Amygdala (tissue), 56 donors: Measurements from ENCODE around the gene FNDC5.
"Not testable (repeated sequence)": the region's sequence is repeated elsewhere in the genome, so short reads cannot be mapped to it uniquely, and the experiment has no call there.

Experiments used
- DNase-seq, 56 donors: peaks; one replicate each; lab custom pipeline; 2025; lab: John Stamatoyannopoulos, UW

FNDC5 gene

GRCh38 chr1:32870615-32871363 is at the start of gene FNDC5:
Gene FNDC5, minus strand, starts transcription at chr1:32870912.
- DNase-seq: no peak

- DNase-seq: no peak
These were observed 49.4 kb upstream of the FNDC5 start for GRCh38 chr1:32919811-32920733.

DNA sequence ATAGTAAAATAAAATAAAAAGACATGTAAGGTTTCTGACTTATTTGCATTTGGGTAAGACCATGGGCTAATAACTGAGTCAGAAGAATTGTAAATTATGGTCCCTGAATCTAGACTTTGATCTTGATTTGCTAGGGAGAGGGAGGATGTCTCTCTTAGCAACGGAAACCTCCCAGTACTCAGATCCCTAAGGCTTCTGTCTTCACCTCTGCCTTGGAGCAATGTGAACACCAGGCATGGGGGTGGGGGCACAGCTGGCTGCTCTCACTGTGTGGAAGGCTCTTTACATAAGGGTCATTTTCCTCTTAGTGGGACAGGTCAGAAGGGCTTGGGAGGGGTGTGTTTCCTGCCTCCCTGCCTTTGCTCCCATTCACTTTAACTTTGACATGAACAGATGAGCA is 47.5 kb upstream of the FNDC5 start:
- no peak for DNase-seq

- DNase-seq: no peak
These were observed 46.8 kb upstream of the FNDC5 start for GRCh38 chr1:32917521-32917920.

DNA sequence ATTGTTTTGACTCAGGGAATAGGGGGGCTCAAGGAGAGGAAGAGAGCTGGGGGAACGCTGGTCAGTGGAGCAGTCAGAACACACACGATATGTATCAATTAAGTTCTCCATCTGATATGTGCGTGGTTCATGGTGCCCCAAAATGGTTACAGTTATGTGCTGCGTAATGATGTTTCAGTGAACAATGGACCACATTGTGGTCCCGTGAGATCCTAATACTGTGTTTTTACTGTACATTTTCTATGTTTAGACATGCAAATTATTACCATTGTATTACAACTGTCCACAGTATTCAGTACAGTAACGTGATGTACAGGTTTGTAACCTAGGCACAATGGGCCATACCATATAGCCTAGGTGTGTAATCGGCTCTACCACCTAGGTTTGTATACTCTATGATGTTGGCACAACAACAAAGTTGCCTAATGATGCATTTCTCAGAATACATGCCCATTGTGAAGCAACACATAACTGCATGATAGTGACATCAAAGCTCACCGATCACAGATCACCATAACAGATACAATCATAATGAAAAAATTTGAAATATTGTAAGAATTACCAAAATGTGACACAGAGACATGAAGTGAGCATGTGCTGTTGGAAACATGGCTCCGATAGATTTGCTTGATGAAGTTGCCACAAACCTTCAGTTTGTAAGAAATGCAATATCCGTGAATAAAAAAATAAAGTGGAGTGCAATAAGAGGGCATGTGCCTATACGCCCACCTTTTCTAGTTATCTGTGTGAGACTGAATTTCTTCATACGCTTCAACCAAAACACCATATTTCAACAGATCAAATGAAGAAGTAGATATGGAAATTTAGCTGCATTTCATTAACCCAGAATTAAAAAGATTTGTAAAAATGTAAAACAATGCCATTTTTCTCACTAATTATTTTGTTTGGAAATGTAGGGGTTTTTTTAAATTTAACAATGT is 45.3 kb upstream of the FNDC5 start:
- DNase-seq: no peak

GRCh38 chr1:32910319-32910718 is 39.6 kb upstream of the FNDC5 start:
- DNase-seq: no peak

DNA sequence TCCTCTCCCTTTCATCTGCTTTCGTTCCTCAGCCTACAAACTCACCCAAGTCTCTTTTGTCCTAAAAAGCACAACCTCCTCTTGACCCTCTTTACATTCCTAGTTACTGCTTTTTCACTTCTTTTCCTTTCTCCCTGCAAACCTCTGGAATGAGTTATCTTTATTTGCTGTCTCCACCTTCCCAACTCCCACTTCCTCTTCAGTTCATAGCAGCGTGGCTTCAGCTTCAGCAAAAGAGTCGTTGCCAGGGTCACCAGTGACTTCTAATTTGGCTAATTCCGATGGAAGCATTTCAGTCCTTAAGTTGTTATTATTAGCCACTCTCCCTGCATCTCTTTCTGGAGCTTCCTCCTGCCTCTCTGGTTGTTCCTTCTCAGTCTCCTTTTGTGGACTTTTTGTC is 36.7 kb upstream of the FNDC5 start:
- no peak for DNase-seq

- no peak for DNase-seq
These were observed 35.9 kb upstream of the FNDC5 start for GRCh38 chr1:32906654-32907053.

- not testable (repeated sequence) for DNase-seq
These were observed 34.9 kb upstream of the FNDC5 start for GRCh38 chr1:32905588-32905987.

GRCh38 chr1:32904797-32905196 is 34.1 kb upstream of the FNDC5 start:
- DNase-seq: no peak

- DNase-seq: no peak
These were observed 33.5 kb upstream of the FNDC5 start for GRCh38 chr1:32903991-32904785.

- DNase-seq: no peak
These were observed 31.8 kb upstream of the FNDC5 start for GRCh38 chr1:32902535-32902920.

DNA sequence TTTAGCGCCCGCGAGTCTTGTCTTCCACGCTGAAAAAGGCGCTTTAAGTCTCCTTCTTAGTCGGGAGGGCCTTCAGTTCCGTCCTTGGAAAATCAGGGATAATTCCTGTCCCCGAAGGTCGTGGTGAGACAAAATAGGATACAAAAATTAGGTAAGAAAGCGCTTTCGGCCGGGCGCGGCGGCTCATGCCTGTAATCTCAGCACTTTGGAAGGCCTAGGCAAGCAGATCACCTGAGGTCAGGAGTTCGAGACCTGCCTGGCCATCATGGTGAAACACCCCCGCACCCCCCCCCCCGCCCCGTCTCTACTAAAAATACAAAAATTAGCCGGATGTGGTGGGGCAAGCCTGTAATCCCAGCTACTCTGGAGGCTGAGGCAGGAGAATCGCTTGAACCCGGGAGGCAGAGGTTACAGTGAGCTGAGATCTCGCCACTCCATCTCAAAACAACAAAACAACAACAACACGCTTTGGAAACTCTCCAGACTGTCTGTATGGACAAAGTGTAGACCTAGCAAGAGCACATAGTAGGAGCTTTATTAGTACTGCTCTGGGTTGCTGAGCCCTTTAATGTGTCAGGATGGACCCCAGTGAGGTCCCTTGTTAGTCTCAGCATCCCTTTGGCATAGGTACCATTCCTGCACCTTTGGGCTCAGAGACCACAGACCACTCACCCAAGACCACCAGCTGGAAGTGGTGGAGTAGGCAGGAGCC is 31.3 kb upstream of the FNDC5 start:
- DNase-seq: no peak

DNA sequence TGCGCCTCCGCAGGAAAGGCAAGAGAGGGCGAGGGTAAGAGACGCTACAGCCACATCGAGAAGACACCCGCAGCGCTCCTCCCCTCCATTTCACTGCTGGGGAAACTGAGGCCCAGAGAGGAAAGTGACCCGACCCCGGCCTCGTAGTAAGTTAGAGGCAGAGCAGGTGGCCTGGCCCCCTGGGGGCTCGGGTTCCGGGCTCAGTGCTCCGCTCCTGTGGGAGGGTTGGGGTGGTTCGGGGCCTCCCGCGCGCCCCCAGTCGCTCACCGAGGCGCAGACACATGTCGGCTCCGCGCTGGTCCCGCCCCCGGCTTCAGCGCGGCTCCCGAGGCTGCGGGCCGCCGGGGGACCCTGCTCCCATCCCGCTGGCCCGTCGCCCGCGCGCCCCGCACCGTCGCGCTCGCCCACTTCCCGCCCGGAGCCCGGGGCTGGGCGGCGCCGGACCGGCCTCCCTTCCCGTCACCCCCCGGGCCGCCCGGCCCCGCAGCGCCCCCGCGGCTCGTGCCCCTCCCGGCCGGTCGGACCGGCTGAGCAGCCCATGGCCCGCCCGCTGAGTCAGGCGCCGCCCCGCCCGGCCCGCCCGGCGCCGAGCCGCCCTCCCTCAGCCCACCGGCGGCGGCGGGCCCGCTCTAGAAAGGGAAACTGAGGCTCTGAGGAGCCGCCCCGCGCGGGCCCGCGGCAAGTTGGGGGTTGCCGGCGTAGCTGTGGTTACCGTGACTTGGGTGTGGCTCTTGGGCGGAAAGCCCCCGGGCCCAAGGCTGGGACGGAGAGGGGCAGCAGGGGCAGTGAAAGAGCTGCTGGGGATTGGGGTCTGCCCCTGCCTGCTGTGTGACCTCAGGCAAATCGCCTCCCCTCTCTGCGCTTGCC is 30.5 kb upstream of the FNDC5 start, which contains the start of gene TMEM54:
Gene TMEM54, minus strand, starts transcription at position 434 of the 867 bp plus-strand sequence. Its CDS starts 151 bp downstream, at position 283.
- peak in 9 of 56 donors; percentile 17 to 67 (median 38) for DNase-seq

- no peak for DNase-seq
These were observed 29.8 kb upstream of the FNDC5 start for GRCh38 chr1:32900371-32900955.

GRCh38 chr1:32899586-32900296 is 29.0 kb upstream of the FNDC5 start:
- DNase-seq: no peak

DNA sequence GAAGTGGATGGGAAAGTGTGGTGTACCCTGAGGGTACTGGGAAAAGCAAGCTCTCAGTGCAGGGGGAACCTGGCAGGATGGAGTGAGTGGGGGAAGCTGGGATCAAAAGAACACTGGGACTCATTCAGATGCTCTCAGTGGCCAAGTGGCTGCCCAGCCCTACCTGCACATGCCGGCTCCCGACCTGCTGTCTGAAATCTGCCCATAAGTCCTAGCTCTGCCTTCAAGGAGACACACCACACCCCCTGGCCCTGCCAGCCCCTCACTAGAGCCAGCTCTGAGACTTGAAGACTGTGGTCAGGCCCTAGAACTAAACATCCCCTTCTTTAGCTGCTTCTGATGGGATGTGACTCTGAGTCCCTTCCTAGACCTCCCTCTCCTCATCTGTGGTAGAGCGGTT is 28.2 kb upstream of the FNDC5 start:
- no peak for DNase-seq
